Thyroid gland (tissue), 4 donors: Measurements from ENCODE around the gene ZFAND3.

ENCODE experiments used
- POLR2A ChIP-seq, 2 donors: fragments of 450-650 bp; IDR thresholded peaks; one replicate each; pipeline ENCODE4 v1.6.1; 2017; ENCODE audit warnings: antibody characterized with exemption in 2 of 2, mild to moderate bottlenecking in 2 of 2, moderate library complexity in 1 of 2
- TF ChIP-seq, protein P1 (sequence below), 6 experiments: fragments of 200-600 bp in 3 of 6; fragments of 450-650 bp in 3 of 6; sonication (generic) in 3 of 6; IDR thresholded peaks; one replicate each; pipeline ENCODE4 v1.5.1; 2016 to 2019; ENCODE audit warnings: antibody characterized with exemption in 6 of 6, mild to moderate bottlenecking in 2 of 6, inconsistent platforms in 1 of 6, moderate library complexity in 1 of 6

DNA sequence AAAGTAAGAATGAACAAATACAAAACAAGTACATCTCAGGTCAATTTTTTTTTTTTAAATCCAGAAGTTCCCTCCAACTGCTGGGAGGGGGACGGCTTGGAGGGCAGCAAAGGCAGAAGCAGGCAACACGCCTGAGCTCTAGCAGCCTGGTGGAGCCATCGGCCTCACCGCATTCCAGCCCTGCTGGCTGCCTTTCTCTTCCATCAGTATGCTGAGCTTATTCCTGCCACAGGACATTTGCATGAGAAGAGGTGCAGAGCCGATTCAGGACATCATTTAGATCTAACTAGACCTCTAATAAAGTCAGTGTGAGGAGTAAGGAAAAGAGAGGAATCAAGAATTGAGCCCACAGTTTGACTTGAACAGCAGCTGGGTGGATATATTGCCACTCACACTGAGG lies 318.8 kb downstream of the ZFAND3 start:
- TF ChIP-seq, protein P1, sequence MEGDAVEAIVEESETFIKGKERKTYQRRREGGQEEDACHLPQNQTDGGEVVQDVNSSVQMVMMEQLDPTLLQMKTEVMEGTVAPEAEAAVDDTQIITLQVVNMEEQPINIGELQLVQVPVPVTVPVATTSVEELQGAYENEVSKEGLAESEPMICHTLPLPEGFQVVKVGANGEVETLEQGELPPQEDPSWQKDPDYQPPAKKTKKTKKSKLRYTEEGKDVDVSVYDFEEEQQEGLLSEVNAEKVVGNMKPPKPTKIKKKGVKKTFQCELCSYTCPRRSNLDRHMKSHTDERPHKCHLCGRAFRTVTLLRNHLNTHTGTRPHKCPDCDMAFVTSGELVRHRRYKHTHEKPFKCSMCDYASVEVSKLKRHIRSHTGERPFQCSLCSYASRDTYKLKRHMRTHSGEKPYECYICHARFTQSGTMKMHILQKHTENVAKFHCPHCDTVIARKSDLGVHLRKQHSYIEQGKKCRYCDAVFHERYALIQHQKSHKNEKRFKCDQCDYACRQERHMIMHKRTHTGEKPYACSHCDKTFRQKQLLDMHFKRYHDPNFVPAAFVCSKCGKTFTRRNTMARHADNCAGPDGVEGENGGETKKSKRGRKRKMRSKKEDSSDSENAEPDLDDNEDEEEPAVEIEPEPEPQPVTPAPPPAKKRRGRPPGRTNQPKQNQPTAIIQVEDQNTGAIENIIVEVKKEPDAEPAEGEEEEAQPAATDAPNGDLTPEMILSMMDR (IDR thresholded peaks at IDR 0.05), result no peak
- TF ChIP-seq POLR2A (IDR thresholded peaks at IDR 0.05), result no peak
